Fibroblast of the aortic adventitia (primary cell): ENCODE data around the gene TXNDC11. TPM values are rescaled to one million over a fixed set of nuclear protein-coding genes. Genes with fewer than 3 reads are reported as not detected.

Experiments
- DNase-seq: peaks from one replicate; pipeline ENCODE4 v3.0.0-alpha.2; 2010; ENCODE audit warnings: low read depth
- H3K4me3 ChIP-seq: 2 replicates; pipeline ENCODE4 v1.5.1; 2011; ENCODE audit warnings: low read depth, mild to moderate bottlenecking, control low read depth, low read length, moderate library complexity
- CTCF ChIP-seq: IDR thresholded peaks from 2 replicates; pipeline ENCODE4 v1.5.1; 2011; ENCODE audit warnings: mild to moderate bottlenecking, low read length, control low read depth, inconsistent platforms; ENCODE audit not compliant: insufficient read depth
- total RNA-seq: library from RNA; depleted of rRNA; stranded (reverse); fragments of >200 nt; gene quantifications from 2 replicates; pipeline ENCODE4 v1.2.3, GENCODE V29; 2012; ENCODE audit warnings: low replicate concordance

The TXNDC11 gene
- total RNA-seq, 1 donor: 24.0 TPM

DNA sequence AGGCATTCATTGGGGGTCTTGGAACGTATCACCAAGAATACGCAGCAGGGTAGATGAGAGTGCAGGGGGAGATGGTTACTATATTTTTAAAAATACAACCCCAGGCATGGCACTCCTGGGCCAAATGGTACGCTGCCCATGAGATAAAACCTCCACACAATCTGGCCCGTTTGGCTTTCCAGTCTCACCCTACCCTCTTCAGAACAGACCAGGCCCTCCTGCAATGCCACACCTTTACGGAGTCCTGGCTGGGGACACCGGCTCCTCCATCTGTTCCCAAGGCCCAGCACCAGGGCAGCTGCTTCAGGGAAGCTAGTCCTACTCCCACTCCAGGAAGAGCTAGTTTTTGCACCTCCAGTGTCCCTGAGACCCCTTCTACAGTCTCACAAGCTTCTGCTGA, 50.0 kb downstream of the TXNDC11 start:
- DNase-seq: no peak
- H3K4me3 ChIP-seq: no peak overlapping the region
- no peak for TF ChIP-seq CTCF

- no peak overlapping the region for H3K4me3 ChIP-seq
- DNase-seq: no peak
- TF ChIP-seq CTCF: no peak
Measured at GRCh38 chr16:11692171-11692570, 50.5 kb downstream of the TXNDC11 start.

DNA sequence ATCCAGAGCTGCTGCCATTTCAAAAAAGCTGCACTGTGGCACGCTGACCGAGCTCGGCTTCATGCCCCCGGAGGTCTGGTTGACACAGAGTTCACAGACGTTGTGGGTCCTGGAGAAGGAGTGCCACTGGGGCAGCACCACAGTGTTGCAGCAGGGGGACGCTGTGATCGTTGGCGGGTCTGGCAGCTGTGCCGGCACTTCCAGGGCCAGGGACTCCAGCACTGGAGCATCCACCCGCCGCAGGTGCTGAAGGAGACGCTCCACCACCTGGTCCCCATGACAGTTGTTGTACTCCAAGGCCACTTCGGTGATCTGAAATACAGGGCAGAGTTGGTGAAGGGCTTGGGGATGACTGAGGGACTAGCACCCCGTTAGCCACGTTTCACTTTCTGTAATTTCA, 50.9 kb downstream of the TXNDC11 start:
- TF ChIP-seq CTCF: no peak
- no peak overlapping the region for H3K4me3 ChIP-seq
- DNase-seq: no peak

DNA sequence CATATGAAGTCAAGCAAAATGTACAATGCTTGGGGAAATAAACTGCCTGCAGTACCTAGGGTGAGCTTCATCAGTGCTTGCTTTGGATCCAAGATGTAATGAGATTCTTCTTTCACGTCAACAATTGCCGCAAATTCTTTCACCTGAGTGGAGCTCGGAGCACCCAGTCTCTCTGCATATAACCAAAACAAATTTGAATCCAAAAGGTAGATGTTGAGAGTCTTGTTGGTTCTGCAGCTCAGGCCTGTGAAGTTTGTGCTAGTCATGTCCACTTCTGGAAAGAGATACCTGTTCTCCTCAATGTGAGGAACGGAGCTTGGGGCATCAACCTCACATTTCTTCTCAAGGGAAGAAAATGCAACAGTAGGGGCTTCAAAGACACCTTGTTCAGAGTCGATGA, 51.4 kb downstream of the TXNDC11 start:
- TF ChIP-seq CTCF: no peak
- DNase-seq: no peak

GRCh38 chr16:11689031-11689840, 53.4 kb downstream of the TXNDC11 start:
- no peak overlapping the region for H3K4me3 ChIP-seq
- TF ChIP-seq CTCF: no peak
- no peak for DNase-seq

More for the DNA sequence above, 51.4 kb downstream of the TXNDC11 start:
- H3K4me3 ChIP-seq: no peak overlapping the region

GRCh38 chr16:11688520-11688886, 54.2 kb downstream of the TXNDC11 start:
- DNase-seq: no peak
- no peak overlapping the region for H3K4me3 ChIP-seq
- TF ChIP-seq CTCF: no peak
